Measurements from ENCODE around the gene STYK1.
"Not testable (repeated sequence)": the region's sequence is repeated elsewhere in the genome, so short reads cannot be mapped to it uniquely, and the experiment has no call there.

The STYK1 gene

DNA sequence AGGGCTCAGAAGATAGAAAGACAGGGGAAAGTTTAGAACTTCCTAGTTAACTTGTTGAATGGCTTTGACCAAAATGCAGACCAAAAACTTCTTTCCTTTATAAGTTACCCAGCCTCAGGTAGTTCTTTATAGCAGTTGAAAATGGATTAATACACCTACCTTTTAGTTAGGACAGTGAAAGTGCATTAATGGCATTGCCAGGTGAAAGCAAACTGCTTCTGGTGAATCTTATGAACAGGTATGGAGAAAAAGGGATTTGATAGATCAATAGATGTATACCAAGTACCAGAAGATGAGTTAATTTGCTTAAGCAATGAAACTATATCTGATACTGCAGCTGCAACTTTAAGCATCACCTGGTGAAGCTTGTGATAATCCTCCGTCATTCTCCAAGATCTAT lies 14.2 kb upstream of the STYK1 start:
- DNase-seq = no peak

DNA sequence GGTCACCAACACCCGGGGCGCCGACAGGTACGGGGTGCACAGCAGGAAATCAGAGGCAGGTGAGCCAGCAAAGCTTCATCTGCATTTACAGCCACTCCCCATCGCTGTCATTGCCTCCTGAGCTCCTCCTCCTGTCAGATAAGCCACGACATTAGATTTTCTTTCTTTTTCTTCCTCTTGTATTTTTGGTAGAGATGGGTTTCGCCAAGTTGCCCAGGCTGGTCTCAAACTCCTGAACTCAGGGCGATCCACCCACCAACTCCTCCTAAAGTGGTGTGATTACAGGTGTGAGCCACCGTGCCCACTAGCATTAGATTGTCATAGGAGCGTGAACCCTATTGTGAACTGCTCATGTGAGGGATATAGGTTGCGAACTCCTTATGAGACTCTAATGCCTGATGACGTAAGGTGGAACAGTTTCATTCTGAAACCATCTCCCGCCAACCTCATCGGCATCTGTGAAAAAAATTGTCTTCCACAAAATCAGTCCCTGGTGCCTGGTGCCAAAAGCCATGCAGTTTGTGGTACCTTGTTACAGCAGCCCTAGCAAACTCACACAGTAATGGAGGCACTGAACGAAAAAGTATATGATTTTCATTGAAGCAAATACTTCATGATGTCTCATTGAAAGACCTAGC lies 1.5 kb downstream of the STYK1 start:
- DNase-seq = no peak

DNA sequence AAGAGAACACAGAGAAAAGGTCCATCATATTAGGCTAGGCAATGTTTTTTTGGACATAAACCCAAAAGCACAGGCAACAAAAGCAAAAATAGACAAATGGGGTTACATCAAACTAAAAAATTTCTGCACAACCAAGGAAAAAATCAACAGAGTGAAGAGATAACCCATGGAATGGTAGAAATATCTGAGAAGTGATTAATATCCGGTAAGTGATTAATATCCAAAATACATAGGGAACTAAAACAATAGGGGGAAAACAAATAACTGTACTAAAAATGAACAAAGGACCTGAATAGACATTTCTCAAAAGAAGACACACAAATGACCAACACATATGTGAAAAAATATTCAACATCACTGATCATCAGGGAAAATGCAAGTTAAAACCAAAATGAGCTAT lies 4.3 kb downstream of the STYK1 start:
- DNase-seq = no peak

DNA sequence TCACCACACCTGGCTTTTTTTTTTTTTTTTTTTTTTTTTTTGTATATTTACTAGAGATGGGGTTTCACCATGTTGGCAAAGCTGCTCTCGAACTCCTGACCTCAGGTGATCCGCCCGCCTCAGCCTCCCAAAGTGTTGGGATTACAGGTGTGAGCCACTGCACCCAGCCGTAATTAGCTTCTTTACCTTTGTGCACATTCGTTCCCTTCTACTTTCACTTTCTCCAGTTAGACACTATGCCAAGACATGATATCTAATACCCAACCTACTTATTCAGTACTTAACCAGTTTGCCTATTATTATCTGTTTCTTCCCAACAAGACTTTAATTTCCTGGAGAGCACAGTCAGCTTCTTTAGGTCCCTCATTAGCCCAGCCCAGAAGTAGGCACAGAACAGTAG lies 5.3 kb downstream of the STYK1 start:
- no peak for DNase-seq

DNA sequence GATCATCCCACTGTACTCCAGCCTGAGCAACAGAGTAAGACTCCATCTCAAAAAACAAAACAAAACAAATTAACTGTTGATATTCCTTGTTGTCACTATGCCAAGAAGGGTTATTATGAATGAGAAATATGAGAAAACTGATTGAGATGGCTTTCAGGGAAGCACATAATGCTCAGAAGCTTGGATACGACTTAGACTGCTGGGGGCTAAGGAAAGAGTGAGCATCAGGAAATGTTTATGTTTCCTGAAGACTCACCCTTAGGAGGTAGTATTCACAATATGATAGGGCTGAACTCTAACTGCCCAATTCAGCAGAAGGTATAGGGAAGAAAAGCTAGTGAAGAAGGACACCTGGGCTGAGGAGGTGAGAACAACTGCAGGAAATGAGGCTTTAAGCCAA lies 6.3 kb downstream of the STYK1 start:
- DNase-seq = no peak

DNA sequence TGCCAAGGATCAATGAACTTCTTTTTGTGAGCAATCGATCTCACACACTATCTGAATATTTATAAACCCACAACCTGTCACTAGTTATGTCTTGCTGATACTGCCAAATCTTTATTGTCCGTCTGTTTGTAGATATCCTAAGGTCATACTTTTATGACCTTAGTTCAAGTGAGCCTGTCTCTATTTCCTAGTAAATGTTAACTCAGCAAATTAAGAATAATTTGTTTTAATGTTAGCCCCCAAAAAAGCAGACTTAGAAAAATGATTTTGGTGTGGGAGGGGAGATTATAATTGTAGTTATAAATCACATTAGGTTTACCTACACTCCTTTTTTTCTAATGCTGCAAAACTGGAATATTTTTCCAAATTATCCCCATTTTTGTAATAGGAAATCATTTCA lies 9.4 kb downstream of the STYK1 start:
- no peak for DNase-seq

DNA sequence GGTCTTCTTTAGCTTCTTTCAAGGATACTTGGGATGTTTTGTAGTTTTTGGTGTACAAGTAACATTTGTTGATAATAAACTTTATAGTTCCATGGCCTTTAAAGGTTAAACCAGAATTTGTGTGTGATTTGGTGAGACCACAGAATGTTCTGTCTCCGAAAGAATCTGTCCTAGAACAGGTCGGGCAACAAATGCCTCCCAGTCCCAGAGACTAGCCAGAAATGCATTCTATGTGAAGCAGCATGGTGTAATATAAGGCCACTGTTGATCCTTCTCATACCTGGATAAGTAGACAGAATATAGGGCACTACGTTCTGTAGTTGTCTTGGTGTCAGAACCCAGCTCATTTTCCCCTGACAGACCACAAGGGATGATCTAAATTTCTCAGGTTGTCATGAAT lies 10.0 kb downstream of the STYK1 start:
- DNase-seq = no peak

DNA sequence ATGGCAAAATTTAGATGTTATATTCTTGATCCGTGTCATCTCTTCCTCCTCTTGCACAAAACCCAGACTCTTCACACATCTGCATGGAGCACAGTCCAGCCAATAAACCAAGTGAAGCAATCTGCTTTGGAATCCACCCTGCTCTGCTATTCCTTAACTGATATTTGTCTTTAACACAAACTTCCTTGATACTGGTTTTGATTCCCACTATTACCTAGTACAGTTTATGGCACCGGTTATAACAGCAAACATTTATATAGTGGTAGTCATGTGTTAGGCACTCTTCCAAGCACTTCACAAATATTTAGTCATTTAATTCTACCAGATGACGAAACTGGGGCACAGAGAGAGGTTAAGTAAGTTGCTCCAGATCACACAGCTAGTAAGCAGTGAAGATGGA lies 12.5 kb downstream of the STYK1 start:
- no peak for DNase-seq

DNA sequence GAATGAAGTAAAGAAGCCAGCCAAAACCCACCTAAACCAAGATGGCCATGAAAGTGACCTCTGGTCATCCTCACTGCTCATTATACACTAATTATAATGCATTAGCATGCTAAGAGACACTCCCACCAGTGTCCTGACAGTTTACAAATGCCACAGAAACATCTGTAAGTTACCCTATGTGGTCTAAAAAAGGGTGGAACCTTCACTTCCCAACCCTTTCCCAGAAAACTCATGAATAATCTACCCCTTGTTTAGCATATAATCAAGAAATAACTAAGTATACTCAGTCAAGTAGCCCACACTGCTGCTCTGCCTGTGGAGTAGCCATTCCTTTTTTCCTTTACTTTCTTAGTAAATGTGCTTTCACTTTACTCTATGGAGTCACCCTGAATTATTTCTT lies 19.8 kb downstream of the STYK1 start:
- no peak for DNase-seq

DNA sequence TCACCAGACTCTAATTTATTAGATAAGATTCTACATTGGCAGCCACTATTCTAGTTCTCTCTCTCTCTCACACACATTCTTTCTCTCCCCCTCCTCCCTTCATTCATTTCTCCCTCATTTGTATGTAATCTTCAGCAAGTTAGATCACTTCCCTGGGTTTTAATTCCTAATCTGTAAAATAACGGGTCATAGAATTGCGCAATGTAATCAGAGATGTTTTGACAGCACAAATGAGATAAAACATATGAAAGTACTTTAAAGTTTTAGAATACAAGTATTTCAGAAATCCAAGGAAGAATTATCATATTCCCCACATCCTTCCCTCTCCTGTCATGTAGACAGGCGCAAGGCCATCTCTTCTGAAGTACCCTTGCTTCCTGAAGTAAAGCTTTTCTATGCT lies 21.7 kb downstream of the STYK1 start:
- no peak for DNase-seq

DNA sequence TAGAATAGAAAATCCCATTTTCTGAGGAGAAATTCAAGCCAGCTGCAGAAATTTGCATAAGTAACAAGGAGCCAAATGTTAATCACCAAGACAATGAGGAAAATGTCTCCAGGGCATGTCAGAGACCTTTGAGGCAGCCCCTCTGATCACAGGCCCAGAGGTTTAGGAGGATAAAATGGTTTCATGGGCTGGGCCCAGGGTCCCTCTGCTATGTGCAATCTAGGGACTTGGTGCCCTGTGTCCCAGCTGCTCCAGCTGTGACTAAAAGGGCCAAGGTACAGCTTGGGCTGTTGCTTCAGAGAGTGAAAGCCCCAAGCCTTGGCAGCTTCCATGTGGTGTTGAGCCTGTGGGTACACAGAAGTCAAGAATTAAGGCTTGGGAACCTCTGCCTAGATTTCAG lies 27.3 kb downstream of the STYK1 start:
- DNase-seq = not testable (repeated sequence)

DNA sequence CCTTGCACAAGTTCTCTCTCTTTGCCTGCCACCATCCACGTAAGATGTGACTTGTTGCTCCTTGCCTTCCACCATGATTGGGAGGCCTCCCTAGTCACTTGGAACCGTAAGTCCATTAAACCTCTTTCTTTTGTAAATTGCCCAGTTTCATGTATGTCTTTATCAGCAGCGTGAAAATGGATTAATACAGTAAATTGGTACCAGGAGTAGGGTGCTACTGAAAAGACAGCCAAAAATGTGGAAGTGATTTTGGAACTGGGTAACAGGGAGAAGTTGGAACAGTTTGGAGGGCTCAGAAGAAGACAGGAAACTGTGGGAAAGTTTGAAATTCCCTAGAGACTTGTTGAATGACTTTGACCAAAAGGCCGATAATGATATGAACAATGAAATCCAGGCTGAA lies 27.9 kb downstream of the STYK1 start:
- DNase-seq = no peak

DNA sequence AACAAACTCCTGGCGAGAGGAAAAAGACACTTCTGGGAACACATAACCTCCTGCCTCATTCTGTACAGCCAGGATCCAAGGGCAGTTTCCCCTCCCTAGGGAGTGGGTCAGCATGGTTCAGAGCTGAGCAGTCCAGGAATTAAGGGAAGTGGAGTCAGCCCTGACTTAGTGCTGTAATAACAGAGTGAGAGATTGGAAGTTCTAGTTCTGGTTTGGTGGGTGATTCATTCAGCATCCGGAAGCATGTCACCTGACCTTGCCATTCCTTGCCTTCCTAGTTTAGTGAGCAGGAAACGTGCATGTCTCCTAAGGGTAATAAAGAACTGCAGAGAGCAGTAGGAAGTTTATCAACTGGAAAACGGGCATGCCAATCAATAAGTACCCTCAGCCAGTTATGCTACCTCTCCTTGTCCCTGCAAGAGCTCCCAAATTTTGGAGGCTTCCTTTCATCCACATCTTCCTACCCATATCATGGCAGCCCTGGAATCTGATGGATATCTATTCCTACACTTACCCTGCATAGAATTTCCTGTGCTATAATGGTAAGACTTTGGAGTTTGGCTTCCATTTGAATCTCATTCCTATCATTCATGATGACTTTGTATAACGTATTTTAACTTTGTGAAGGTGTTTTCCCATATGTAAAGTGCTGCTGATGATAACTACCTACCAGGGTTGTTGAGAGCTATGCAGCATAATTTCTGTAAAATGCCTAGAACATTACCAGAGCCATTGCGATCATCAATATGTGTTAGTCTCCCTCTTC lies 31.9 kb downstream of the STYK1 start:
- DNase-seq = no peak

DNA sequence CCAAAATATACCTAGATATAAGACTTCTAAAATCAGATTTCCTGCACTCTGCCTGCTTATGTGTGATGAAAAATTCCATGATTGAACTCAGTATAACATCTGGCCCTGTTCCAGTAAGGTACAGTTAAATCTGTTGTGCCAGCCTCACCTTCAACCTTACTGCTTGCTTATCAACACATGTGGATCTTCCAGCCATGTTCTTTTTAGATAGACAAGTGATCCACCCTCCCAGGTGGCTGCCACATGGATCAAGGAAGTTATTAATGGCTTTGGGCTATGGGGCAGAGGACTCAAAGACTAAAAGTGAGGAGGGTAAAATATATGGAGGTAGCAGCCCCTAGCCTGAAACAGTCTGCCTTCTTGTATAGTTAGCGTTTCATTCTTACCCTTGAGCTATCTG lies 35.1 kb downstream of the STYK1 start:
- DNase-seq = no peak

DNA sequence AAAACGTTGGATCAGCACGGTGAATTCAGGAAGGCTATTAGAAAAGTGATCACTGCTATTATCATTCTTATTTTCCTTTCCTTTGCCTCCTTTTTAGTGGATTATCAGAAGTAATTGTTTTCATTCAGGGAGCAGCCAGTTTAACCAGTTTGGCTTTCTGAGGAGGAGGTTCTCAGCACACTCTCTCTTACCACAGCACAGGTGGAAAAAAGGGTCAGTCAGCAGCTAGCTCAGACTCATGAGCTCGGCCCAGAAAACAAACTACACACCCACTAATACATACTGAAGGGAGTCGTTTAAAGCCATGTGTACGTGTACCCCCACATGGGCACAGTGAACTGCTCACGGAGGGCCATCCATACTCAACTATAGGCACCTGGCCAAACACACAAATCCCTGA lies 37.2 kb downstream of the STYK1 start:
- DNase-seq = no peak

DNA sequence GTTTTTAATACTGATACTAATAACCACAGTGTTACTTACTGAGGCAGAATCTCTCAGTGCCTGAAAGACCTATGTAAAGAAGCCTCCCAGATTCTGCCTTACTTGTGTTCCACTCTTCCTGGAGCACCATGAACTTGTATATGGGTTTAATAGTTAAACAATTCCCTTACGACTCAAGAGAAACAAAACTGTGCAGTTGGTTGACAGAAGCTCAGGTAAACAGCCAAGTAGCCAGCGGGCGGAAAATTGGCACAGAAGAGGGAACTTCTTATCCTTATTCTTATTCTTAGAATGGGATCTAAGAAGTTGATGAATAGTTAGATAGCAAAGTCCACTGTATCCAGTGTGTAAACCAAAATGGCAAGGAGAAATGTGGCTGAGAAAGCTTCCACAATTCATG lies 37.7 kb downstream of the STYK1 start:
- no peak for DNase-seq

DNA sequence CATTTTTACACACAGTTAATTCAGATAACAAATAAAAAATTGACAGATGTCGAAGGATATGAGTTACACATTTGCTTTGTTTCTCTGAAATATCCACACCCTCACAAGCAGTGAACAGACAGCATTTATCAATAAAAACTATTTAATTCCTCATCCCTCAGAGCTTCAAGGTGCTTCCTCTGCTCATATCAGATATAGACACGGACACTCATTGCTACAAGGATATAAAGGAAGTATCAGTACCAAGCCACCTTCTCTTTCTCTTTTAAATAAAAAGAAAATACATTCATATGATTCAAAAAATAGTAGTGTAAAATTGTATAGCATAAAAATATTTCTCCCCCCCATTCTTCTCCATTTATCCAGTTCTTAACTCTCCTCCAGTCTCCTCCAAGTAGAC lies 38.5 kb downstream of the STYK1 start:
- DNase-seq = no peak

DNA sequence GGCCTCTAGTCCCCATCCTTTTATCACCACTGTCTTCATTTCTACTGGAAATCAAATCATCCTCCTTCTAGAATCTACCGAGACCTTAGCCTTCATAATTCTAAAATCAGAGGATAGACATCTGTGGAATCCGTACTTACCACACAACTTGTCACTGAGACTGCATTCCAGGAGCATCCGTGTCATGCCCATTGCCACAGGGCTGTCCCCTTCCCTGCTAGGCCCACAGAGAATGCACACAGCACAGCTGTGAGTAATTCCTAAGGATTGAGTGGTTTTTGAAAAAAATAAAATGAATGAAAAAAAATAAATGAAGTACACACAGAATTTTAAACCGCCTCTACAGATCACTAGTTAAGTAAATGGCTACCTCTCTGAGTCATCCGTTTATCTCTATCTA lies 39.4 kb downstream of the STYK1 start:
- no peak for DNase-seq

DNA sequence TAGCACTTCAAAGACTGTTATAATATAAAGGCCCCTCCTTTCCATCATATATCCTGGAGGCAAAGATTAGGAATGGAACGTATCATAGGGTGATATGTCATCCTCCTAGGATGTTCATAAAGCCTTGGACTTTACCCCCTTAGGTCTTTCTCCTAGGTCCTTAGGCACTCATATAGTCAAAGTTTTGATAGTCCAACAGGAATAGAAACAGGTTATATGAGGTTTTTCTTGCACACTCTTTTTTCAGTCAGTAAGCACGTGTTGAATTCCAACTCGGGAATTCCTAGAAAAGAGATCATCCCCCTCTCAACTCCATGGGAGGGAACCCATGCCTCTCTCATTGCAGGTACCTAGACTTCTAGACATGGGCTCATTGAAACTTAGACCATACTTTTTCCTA lies 40.3 kb downstream of the STYK1 start:
- DNase-seq = no peak

DNA sequence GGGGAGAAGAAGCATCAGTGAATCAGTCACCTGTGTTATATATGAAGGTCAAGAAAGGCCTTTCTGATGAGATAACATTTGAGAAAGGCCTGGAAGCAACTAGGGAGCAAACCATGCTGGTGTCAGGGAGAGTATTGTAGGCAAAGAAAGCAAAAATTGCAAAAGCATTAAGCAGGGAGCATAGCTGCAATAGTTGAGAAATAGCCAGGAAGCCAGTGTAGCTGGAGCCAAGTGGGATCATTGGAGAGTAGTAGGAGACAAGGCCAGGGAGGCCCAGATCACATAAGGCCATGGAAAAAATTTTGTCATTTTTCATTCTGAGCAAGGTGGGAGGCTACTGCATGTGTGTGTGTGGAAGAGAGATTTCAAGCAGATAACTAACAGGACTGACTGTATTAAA lies 41.6 kb downstream of the STYK1 start:
- DNase-seq = no peak

DNA sequence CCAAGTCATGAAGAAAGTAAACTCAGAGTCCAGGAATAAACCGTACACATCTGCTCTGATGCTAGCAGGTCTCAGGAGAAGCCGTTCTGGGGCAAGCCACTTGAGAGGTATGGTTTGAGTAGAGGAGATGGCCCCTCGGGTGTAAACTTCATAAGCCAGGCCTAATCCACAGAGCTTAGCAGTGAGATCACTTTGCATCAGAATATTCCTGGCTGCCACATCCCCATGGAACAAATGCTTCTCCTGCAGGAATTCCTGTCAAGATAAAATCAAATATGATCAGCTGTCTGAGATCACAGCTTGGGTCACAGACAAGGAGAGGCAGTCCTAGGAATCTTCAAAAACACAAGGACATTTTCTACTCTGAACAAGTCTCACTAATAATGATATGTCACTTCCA lies 49.2 kb downstream of the STYK1 start:
- no peak for DNase-seq

DNA sequence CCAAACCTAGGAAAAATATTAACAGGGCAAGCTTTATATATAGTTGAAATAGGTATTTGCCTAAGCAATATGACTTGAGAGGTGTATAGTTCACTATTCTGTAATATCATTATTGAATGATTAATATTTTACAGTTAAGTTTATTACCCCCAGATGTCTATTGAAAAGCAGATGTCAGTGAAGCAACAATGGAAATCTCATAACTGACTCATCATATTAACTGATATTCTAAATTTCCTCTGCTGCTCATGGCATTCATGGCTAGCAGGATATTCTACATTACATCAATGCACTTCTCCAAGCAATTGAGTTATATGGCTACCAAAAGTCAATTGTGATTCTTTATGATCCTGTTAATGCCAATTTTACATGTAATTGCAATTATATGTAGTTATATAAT lies 50.7 kb downstream of the STYK1 start:
- DNase-seq = no peak

DNA sequence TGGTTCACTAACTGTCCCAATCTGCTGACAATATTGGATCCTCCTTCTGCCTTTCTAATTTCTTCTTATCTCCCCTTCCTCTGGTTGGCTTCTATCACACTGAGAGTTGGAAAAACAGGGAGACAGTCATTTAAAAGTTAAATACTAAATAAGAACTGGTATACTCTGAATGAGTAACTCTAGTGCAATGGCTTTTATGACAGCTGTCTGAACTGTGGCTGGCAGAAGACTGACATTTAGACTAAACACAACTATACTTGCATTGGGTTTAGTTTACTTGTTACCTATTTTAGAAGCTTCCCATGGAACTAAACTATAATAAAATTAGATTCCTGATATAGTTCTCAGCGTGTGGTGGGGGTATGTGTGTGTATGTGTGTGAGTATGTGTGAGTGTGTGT lies 52.6 kb downstream of the STYK1 start:
- no peak for DNase-seq

DNA sequence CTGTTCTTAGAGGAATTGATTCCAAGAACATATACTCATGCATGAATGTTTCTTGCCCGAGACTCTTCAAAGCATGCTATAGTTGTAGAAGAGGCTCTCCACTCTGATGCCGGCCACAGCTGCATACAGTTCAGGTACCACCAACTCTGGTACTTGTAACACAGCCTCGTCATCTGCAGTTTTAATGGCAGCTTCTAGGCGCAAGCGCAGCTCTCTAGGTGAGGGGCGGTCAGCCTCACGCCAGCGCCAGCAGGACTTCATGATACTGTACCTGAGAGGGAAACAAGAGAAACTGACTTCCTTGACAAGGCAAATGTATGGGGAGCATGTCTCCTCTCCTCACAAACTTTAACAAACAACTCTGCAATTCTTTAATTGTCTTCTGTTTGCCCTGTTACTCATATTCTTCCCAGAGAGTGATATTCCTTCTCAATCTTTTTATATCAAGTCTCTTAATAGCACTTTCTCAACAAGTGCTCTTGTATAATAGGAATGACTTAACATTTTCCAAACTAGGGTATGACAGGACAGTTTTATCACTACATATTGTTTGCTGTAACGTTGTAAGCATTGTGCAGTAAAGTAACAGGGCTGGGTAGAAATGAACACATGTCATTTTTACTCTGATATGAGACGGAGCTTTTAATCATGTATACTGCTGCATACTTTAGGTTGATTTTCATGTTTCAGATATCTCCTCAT lies 53.6 kb downstream of the STYK1 start:
- no peak for DNase-seq

Data from midbrain (tissue), 1 donor.